A549 (cell line): ENCODE results near the gene AFMID. TPM values are rescaled to one million over a fixed set of nuclear protein-coding genes. Genes with fewer than 3 reads are reported as not detected.

Experiments used
- polyA plus RNA-seq, 4 experiments: library from polyadenylated mRNA; depleted of rRNA in 3 of 4; stranded (reverse); fragments of >200 nt; fragmentation: RNase III in 1 of 4; extraction: RNeasy Plus Mini Kit Qiagen cat#74134 plus additional on column Dnase treatment in 1 of 4; gene quantifications; 2 replicates in 3 of 4; 3 replicates in 1 of 4; pipeline ENCODE4 v1.2.3, GENCODE V29; 2011 to 2017
- small RNA-seq, 6 experiments: library from RNA; depleted of rRNA; stranded (forward); fragments of <200 nt; gene quantifications; one replicate each; pipeline ENCODE3, GENCODE V24; 2012

The AFMID gene
- polyA plus RNA-seq, 2 of the 4 experiments (the other 2 are of a cell fraction) = 33.4 to 43.4 TPM

Small RNA genes lying within 50 kb of the gene (small RNA-seq; reads per million reads assigned to genes)
- gene AC087645.1 = 0 reads per million in 6 experiments

Other genes with a start within 250 kb of the AFMID start
- gene TNRC6C, start 228.7 kb upstream of the AFMID start, polyA plus RNA-seq (2011; rRNA removed) = 1.3 and 3.4 TPM in 2 replicates
- 1.7 to 2.4 TPM (median 1.9 TPM) in 3 replicates for gene TNRC6C, start 228.7 kb upstream of the AFMID start, polyA plus RNA-seq (2017; fragmentation: RNase III; extraction: RNeasy Plus Mini Kit Qiagen cat#74134 plus additional on column Dnase treatment)
- 4.7 and 5.1 TPM in 2 replicates for gene TMC6, start 58.6 kb upstream of the AFMID start, polyA plus RNA-seq (2011; rRNA removed)
- gene TMC6, start 58.6 kb upstream of the AFMID start, polyA plus RNA-seq (2017; fragmentation: RNase III; extraction: RNeasy Plus Mini Kit Qiagen cat#74134 plus additional on column Dnase treatment) = 9.1 to 10.2 TPM (median 9.4 TPM) in 3 replicates
- 0.14 and 0.19 TPM in 2 replicates for gene TMC8, start 56.6 kb upstream of the AFMID start, polyA plus RNA-seq (2011; rRNA removed)
- 0.16 to 0.32 TPM (median 0.26 TPM) in 3 replicates for gene TMC8, start 56.6 kb upstream of the AFMID start, polyA plus RNA-seq (2017; fragmentation: RNase III; extraction: RNeasy Plus Mini Kit Qiagen cat#74134 plus additional on column Dnase treatment)
- not detected in 2 replicates for gene C17orf99, start 41.0 kb upstream of the AFMID start, polyA plus RNA-seq (2011; rRNA removed)
- not detected in 3 replicates for gene C17orf99, start 41.0 kb upstream of the AFMID start, polyA plus RNA-seq (2017; fragmentation: RNase III; extraction: RNeasy Plus Mini Kit Qiagen cat#74134 plus additional on column Dnase treatment)
- 113 and 133 TPM in 2 replicates for gene SYNGR2, start 18.8 kb upstream of the AFMID start, polyA plus RNA-seq (2011; rRNA removed)
- 102 to 108 TPM (median 106 TPM) in 3 replicates for gene SYNGR2, start 18.8 kb upstream of the AFMID start, polyA plus RNA-seq (2017; fragmentation: RNase III; extraction: RNeasy Plus Mini Kit Qiagen cat#74134 plus additional on column Dnase treatment)
- 86.1 and 90.9 TPM in 2 replicates for gene TK1, start 310 bp upstream of the AFMID start, polyA plus RNA-seq (2011; rRNA removed)
- gene TK1, start 310 bp upstream of the AFMID start, polyA plus RNA-seq (2017; fragmentation: RNase III; extraction: RNeasy Plus Mini Kit Qiagen cat#74134 plus additional on column Dnase treatment) = 342 to 380 TPM (median 355 TPM) in 3 replicates
- gene BIRC5, start 26.9 kb downstream of the AFMID start, polyA plus RNA-seq (2011; rRNA removed) = 45.4 and 51.9 TPM in 2 replicates
- 93.5 to 116 TPM (median 109 TPM) in 3 replicates for gene BIRC5, start 26.9 kb downstream of the AFMID start, polyA plus RNA-seq (2017; fragmentation: RNase III; extraction: RNeasy Plus Mini Kit Qiagen cat#74134 plus additional on column Dnase treatment)
- gene TMEM235, start 44.3 kb downstream of the AFMID start, polyA plus RNA-seq (2011; rRNA removed) = not detected in 2 replicates
- gene TMEM235, start 44.3 kb downstream of the AFMID start, polyA plus RNA-seq (2017; fragmentation: RNase III; extraction: RNeasy Plus Mini Kit Qiagen cat#74134 plus additional on column Dnase treatment) = not detected in 3 replicates
- 13.3 and 14.7 TPM in 2 replicates for gene SOCS3, start 172.7 kb downstream of the AFMID start, polyA plus RNA-seq (2011; rRNA removed)
- 10.9 to 13.5 TPM (median 11.5 TPM) in 3 replicates for gene SOCS3, start 172.7 kb downstream of the AFMID start, polyA plus RNA-seq (2017; fragmentation: RNase III; extraction: RNeasy Plus Mini Kit Qiagen cat#74134 plus additional on column Dnase treatment)
- gene PGS1, start 191.3 kb downstream of the AFMID start, polyA plus RNA-seq (2011; rRNA removed) = 29.5 and 29.6 TPM in 2 replicates
- 23.4 to 27.0 TPM (median 23.7 TPM) in 3 replicates for gene PGS1, start 191.3 kb downstream of the AFMID start, polyA plus RNA-seq (2017; fragmentation: RNase III; extraction: RNeasy Plus Mini Kit Qiagen cat#74134 plus additional on column Dnase treatment)